Peyer's patch (tissue), 4 donors: ENCODE data around the gene CD34. TPM values are rescaled to one million over a fixed set of nuclear protein-coding genes. Genes with fewer than 3 reads are reported as not detected.

Experiments used
- DNase-seq, 3 donors: peaks; one replicate each; pipeline ENCODE4 v3.0.0-alpha.2; 2017 to 2019
- H3K27ac ChIP-seq, 4 donors: fragments of 200-600 bp; sonication (generic); one replicate each; pipeline ENCODE4 v1.5.1; 2016 to 2019
- H3K27me3 ChIP-seq, 2 donors: fragments of 200-600 bp; sonication (generic); one replicate each; pipeline ENCODE4 v1.5.1; 2019
- H3K36me3 ChIP-seq, 3 donors: fragments of 200-600 bp; sonication (generic); one replicate each; pipeline ENCODE4 v1.5.1; 2016 to 2019
- H3K4me1 ChIP-seq, 4 donors: fragments of 200-600 bp; sonication (generic); one replicate each; pipeline ENCODE4 v1.5.1; 2016 to 2019
- H3K4me3 ChIP-seq, 4 donors: fragments of 200-600 bp; sonication (generic); 1 replicate in 3 of 4; 2 replicates in 1 of 4; pipeline ENCODE4 v1.5.1; 2016 to 2019; ENCODE audit warnings: mild to moderate bottlenecking in 1 of 4
- H3K9me3 ChIP-seq, 4 donors: fragments of 200-600 bp; sonication (generic); one replicate each; pipeline ENCODE4 v1.5.1; 2016 to 2019; ENCODE audit warnings: mild to moderate bottlenecking in 1 of 4
- CTCF ChIP-seq, 6 experiments: fragments of 450-650 bp in 4 of 6; fragments of 200-600 bp in 2 of 6; sonication (generic) in 1 of 6; IDR thresholded peaks; one replicate each; pipeline ENCODE4 v1.5.1; 2017 to 2019; ENCODE audit warnings: antibody characterized with exemption in 6 of 6, mild to moderate bottlenecking in 3 of 6, moderate library complexity in 1 of 6
- POLR2A ChIP-seq, 2 donors: fragments of 450-650 bp; IDR thresholded peaks; one replicate each; pipeline ENCODE4 v1.5.1; 2017; ENCODE audit warnings: antibody characterized with exemption in 2 of 2, mild to moderate bottlenecking in 2 of 2, moderate library complexity in 2 of 2
- total RNA-seq, 4 donors: library from RNA; depleted of rRNA; stranded (reverse); fragments of >200 nt; gene quantifications; one replicate each; pipeline ENCODE4 v1.1.0, GENCODE V29; 2016

Gene CD34
- total RNA-seq, 4 donors from 2014 or later: 4.6 to 21.9 (median 19.6) TPM

- Histone ChIP-seq H3K27me3 (no peaks in the 10 kb centered on the region), H3K4me3 (no peak overlapping the region), H3K36me3 (no peaks in the 10 kb centered on the region), H3K27ac (no peak overlapping the region), H3K9me3 (no peaks in the 10 kb centered on the region), H3K4me1 (no peaks in the 10 kb centered on the region)
- DNase-seq: no peak
- TF ChIP-seq CTCF (IDR thresholded peaks at IDR 0.05): no peak
Observed at GRCh38 chr1:207896547-207896946, 14.4 kb downstream of the CD34 start.

- Histone ChIP-seq H3K27me3 (no peaks in the 10 kb centered on the region), H3K27ac (no peak overlapping the region), H3K4me3 (no peak overlapping the region), H3K9me3 (no peaks in the 10 kb centered on the region), H3K4me1 (peaks cover 0 to 12% (median 4%) of the 10 kb centered on the region in 4 donors), H3K36me3 (no peaks in the 10 kb centered on the region)
- TF ChIP-seq CTCF (IDR thresholded peaks at IDR 0.05): no peak
- no peak for TF ChIP-seq POLR2A (IDR thresholded peaks at IDR 0.05)
- no peak for DNase-seq
Observed at GRCh38 chr1:207894704-207895103, 16.2 kb downstream of the CD34 start.

GRCh38 chr1:207893737-207894582 lies 17.0 kb downstream of the CD34 start:
- Histone ChIP-seq H3K9me3 (no peaks in the 10 kb centered on the region), H3K27me3 (no peaks in the 10 kb centered on the region), H3K4me3 (no peak overlapping the region), H3K4me1 (peaks cover 0 to 17% (median 4%) of the 10 kb centered on the region in 4 donors), H3K27ac (no peak overlapping the region), H3K36me3 (no peaks in the 10 kb centered on the region)
- no peak for TF ChIP-seq POLR2A (IDR thresholded peaks at IDR 0.05)
- no peak for DNase-seq

- no peak overlapping the region for H3K4me3 ChIP-seq
- TF ChIP-seq CTCF (IDR thresholded peaks at IDR 0.05) (no peak), POLR2A (IDR thresholded peaks at IDR 0.05) (no peak)
- no peak overlapping the region for H3K27ac ChIP-seq
- H3K27me3 ChIP-seq: no peaks in the 10 kb centered on the region
- H3K4me1 ChIP-seq: peaks cover 0 to 19% (median 4%) of the 10 kb centered on the region in 4 donors
- DNase-seq: no peak
- H3K36me3 ChIP-seq: no peaks in the 10 kb centered on the region
- no peaks in the 10 kb centered on the region for H3K9me3 ChIP-seq
Observed at GRCh38 chr1:207892764-207893163, 18.2 kb downstream of the CD34 start.

GRCh38 chr1:207891148-207891547 lies 19.8 kb downstream of the CD34 start:
- TF ChIP-seq POLR2A (IDR thresholded peaks at IDR 0.05) (no peak), CTCF (IDR thresholded peaks at IDR 0.05) (no peak)
- no peak for DNase-seq
- Histone ChIP-seq H3K36me3 (no peaks in the 10 kb centered on the region), H3K27me3 (no peaks in the 10 kb centered on the region), H3K4me1 (peaks cover 0 to 19% (median 4%) of the 10 kb centered on the region in 4 donors), H3K27ac (peak overlapping the region; percentile 43 to 74 (median 62)), H3K9me3 (no peaks in the 10 kb centered on the region), H3K4me3 (no peak overlapping the region)

GRCh38 chr1:207890136-207890738 lies 20.7 kb downstream of the CD34 start:
- peak overlapping the region; percentile 43 to 74 (median 62) for H3K27ac ChIP-seq

More at GRCh38 chr1:207890136-207890738, 20.7 kb downstream of the CD34 start:
- H3K27me3 ChIP-seq: no peaks in the 10 kb centered on the region
- H3K9me3 ChIP-seq: no peaks in the 10 kb centered on the region
- TF ChIP-seq POLR2A (IDR thresholded peaks at IDR 0.05) (no peak), CTCF (IDR thresholded peaks at IDR 0.05) (no peak)
- H3K36me3 ChIP-seq: no peaks in the 10 kb centered on the region
- DNase-seq: peak in 1 of 3 donors; percentile 68
- H3K4me3 ChIP-seq: no peak overlapping the region
- H3K4me1 ChIP-seq: peaks cover 0 to 26% (median 4%) of the 10 kb centered on the region in 4 donors
